ENCODE results near the gene POLN.

GRCh38 chr4:2104556-2105345 is 137.2 kb downstream of the POLN start:
- TF ChIP-seq, protein P1, sequence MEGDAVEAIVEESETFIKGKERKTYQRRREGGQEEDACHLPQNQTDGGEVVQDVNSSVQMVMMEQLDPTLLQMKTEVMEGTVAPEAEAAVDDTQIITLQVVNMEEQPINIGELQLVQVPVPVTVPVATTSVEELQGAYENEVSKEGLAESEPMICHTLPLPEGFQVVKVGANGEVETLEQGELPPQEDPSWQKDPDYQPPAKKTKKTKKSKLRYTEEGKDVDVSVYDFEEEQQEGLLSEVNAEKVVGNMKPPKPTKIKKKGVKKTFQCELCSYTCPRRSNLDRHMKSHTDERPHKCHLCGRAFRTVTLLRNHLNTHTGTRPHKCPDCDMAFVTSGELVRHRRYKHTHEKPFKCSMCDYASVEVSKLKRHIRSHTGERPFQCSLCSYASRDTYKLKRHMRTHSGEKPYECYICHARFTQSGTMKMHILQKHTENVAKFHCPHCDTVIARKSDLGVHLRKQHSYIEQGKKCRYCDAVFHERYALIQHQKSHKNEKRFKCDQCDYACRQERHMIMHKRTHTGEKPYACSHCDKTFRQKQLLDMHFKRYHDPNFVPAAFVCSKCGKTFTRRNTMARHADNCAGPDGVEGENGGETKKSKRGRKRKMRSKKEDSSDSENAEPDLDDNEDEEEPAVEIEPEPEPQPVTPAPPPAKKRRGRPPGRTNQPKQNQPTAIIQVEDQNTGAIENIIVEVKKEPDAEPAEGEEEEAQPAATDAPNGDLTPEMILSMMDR (IDR thresholded peaks at IDR 0.05) = no peak
- no peak for TF ChIP-seq POLR2A (IDR thresholded peaks at IDR 0.05)
